Gastrocnemius medialis (tissue), 4 donors: ENCODE results near the gene COMP.

ENCODE experiments used
- CTCF ChIP-seq, 5 experiments: fragments of 450-650 bp in 3 of 5; fragments of 200-600 bp in 2 of 5; sonication (generic) in 2 of 5; IDR thresholded peaks in 4 of 5; conservative IDR thresholded peaks in 1 of 5; 1 replicate in 4 of 5; 2 replicates in 1 of 5; pipeline ENCODE4 v1.5.1; 2016 to 2019; ENCODE audit warnings: antibody characterized with exemption in 5 of 5, mild to moderate bottlenecking in 3 of 5, moderate library complexity in 3 of 5
- POLR2A ChIP-seq, 2 donors: fragments of 450-650 bp; IDR thresholded peaks; one replicate each; pipeline ENCODE4 v1.6.1; 2017; ENCODE audit warnings: antibody characterized with exemption in 2 of 2, mild to moderate bottlenecking in 2 of 2, moderate library complexity in 2 of 2

GRCh38 chr19:18790566-18791314 is at the start of gene COMP:
- TF ChIP-seq CTCF (IDR thresholded peaks at IDR 0.05 in 4 of 5, conservative IDR thresholded peaks at IDR 0.05 in 1 of 5) (no peak), POLR2A (IDR thresholded peaks at IDR 0.05) (no peak)
